GM18499 (cell line): ENCODE measurements around the gene TAF10.

ENCODE experiments used
- ATAC-seq: cut with Tn5 transposase; IDR thresholded peaks from one replicate; pipeline ENCODE4 v1.9.1; 2021; ENCODE audit warnings: moderate number of reproducible peaks; ENCODE audit not compliant: insufficient read depth, unreplicated experiment

Gene TAF10

GRCh38 chr11:6587360-6587953, 24.6 kb downstream of the TAF10 start:
- no peak for ATAC-seq

- ATAC-seq, result no peak
Observed at GRCh38 chr11:6586434-6587359, 25.3 kb downstream of the TAF10 start.

- no peak for ATAC-seq
Observed at GRCh38 chr11:6584528-6584927, 27.5 kb downstream of the TAF10 start.

GRCh38 chr11:6583584-6583983, 28.4 kb downstream of the TAF10 start:
- no peak for ATAC-seq

GRCh38 chr11:6579681-6580080, 32.3 kb downstream of the TAF10 start:
- no peak for ATAC-seq

GRCh38 chr11:6578134-6578533, 33.9 kb downstream of the TAF10 start:
- no peak for ATAC-seq

GRCh38 chr11:6576471-6577373, 35.3 kb downstream of the TAF10 start:
- ATAC-seq, result no peak

GRCh38 chr11:6574816-6575715, 37.0 kb downstream of the TAF10 start:
- no peak for ATAC-seq

GRCh38 chr11:6572215-6572614, 39.8 kb downstream of the TAF10 start:
- ATAC-seq, result no peak

- ATAC-seq, result no peak
Observed at GRCh38 chr11:6571434-6572008, 40.5 kb downstream of the TAF10 start.

GRCh38 chr11:6570691-6571427, 41.2 kb downstream of the TAF10 start:
- no peak for ATAC-seq

GRCh38 chr11:6569706-6570105, 42.3 kb downstream of the TAF10 start:
- no peak for ATAC-seq

GRCh38 chr11:6568191-6568918, 43.7 kb downstream of the TAF10 start:
- no peak for ATAC-seq

- no peak for ATAC-seq
Observed at GRCh38 chr11:6567371-6567745, 44.7 kb downstream of the TAF10 start.

- no peak for ATAC-seq
Observed at GRCh38 chr11:6566704-6567370, 45.2 kb downstream of the TAF10 start.

- ATAC-seq, result no peak
Observed at GRCh38 chr11:6565988-6566703, 45.9 kb downstream of the TAF10 start.

GRCh38 chr11:6565325-6565724, 46.7 kb downstream of the TAF10 start:
- no peak for ATAC-seq
